ENCODE measurements around the gene FLAD1.
A peak's percentile ranks its signal among the peaks of the same experiment; 100 is the strongest.
"Not testable (repeated sequence)": the region's sequence is repeated elsewhere in the genome, so short reads cannot be mapped to it uniquely, and the experiment has no call there.

Gene FLAD1

GRCh38 chr1:154974808-154975408, 8.2 kb upstream of the FLAD1 start:
- peak overlapping the region; percentile 85 for H3K4me3 ChIP-seq (ENCODE audit: low read depth, low read length)
- TF ChIP-seq CTCF (IDR thresholded peaks at IDR 0.05; ENCODE audit: low read depth, low read length, missing control alignments), result no peak
- DNase-seq (ENCODE audit: low read depth), result peak; percentile 93

GRCh38 chr1:154975409-154976059, 7.6 kb upstream of the FLAD1 start:
- DNase-seq (ENCODE audit: low read depth), result peak; percentile 59
- peak overlapping the region; percentile 85 for H3K4me3 ChIP-seq (ENCODE audit: low read depth, low read length)
- no peak for TF ChIP-seq CTCF (IDR thresholded peaks at IDR 0.05; ENCODE audit: low read depth, low read length, missing control alignments)

GRCh38 chr1:154977762-154978161, 5.4 kb upstream of the FLAD1 start:
- DNase-seq (ENCODE audit: low read depth); H3K4me3 ChIP-seq (ENCODE audit: low read depth, low read length): not testable (repeated sequence)

GRCh38 chr1:154978360-154978759, 4.8 kb upstream of the FLAD1 start:
- TF ChIP-seq CTCF (IDR thresholded peaks at IDR 0.05; ENCODE audit: low read depth, low read length, missing control alignments), result no peak
- H3K4me3 ChIP-seq (ENCODE audit: low read depth, low read length), result no peak overlapping the region
- no peak for DNase-seq (ENCODE audit: low read depth)

- TF ChIP-seq CTCF (IDR thresholded peaks at IDR 0.05; ENCODE audit: low read depth, low read length, missing control alignments), result no peak
- peak overlapping the region; percentile 50 for H3K4me3 ChIP-seq (ENCODE audit: low read depth, low read length)
Observed at GRCh38 chr1:154982341-154982740, 803 bp upstream of the FLAD1 start.

GRCh38 chr1:154983776-154984466, 777 bp downstream of the FLAD1 start:
- no peak for TF ChIP-seq CTCF (IDR thresholded peaks at IDR 0.05; ENCODE audit: low read depth, low read length, missing control alignments)
- peak overlapping the region; percentile 85 for H3K4me3 ChIP-seq (ENCODE audit: low read depth, low read length)
- no peak for DNase-seq (ENCODE audit: low read depth)

More at GRCh38 chr1:154982341-154982740, 803 bp upstream of the FLAD1 start:
- no peak for DNase-seq (ENCODE audit: low read depth)

- H3K4me3 ChIP-seq (ENCODE audit: low read depth, low read length); DNase-seq (ENCODE audit: low read depth): not testable (repeated sequence)
Observed at GRCh38 chr1:154986736-154987135, 3.6 kb downstream of the FLAD1 start.

- H3K4me3 ChIP-seq (ENCODE audit: low read depth, low read length), result no peak overlapping the region
- TF ChIP-seq CTCF (IDR thresholded peaks at IDR 0.05; ENCODE audit: low read depth, low read length, missing control alignments), result no peak
- no peak for DNase-seq (ENCODE audit: low read depth)
Observed at GRCh38 chr1:154987326-154987725, 4.2 kb downstream of the FLAD1 start.
